Measurements from ENCODE around the gene EGLN3. TPM values are rescaled to one million over a fixed set of nuclear protein-coding genes. Genes with fewer than 3 reads are reported as not detected.

Gene EGLN3
- total RNA-seq, 1 donor: 2.3 TPM

- no peaks in the 10 kb centered on the region for H3K27me3 ChIP-seq (ENCODE audit: insufficient read depth, low read length)
- H3K4me3 ChIP-seq (ENCODE audit: low read length): no peak overlapping the region
- no peaks in the 10 kb centered on the region for H3K4me1 ChIP-seq (ENCODE audit: insufficient read depth, low read length)
- H3K9me3 ChIP-seq (ENCODE audit: low read depth, low read length): no peaks in the 10 kb centered on the region
These were observed 33.2 kb downstream of the EGLN3 start for GRCh38 chr14:33917661-33918060.

GRCh38 chr14:33916663-33917565 lies 34.0 kb downstream of the EGLN3 start:
- Histone ChIP-seq H3K4me3 (ENCODE audit: low read length) (no peak overlapping the region), H3K4me1 (ENCODE audit: insufficient read depth, low read length) (no peaks in the 10 kb centered on the region), H3K9me3 (ENCODE audit: low read depth, low read length) (no peaks in the 10 kb centered on the region), H3K27me3 (ENCODE audit: insufficient read depth, low read length) (no peaks in the 10 kb centered on the region)

GRCh38 chr14:33915682-33916081 lies 35.2 kb downstream of the EGLN3 start:
- H3K9me3 ChIP-seq (ENCODE audit: low read depth, low read length): no peaks in the 10 kb centered on the region
- no peaks in the 10 kb centered on the region for H3K27me3 ChIP-seq (ENCODE audit: insufficient read depth, low read length)
- no peaks in the 10 kb centered on the region for H3K4me1 ChIP-seq (ENCODE audit: insufficient read depth, low read length)
- no peak overlapping the region for H3K4me3 ChIP-seq (ENCODE audit: low read length)

- Histone ChIP-seq H3K27me3 (ENCODE audit: insufficient read depth, low read length) (no peaks in the 10 kb centered on the region), H3K4me3 (ENCODE audit: low read length) (no peak overlapping the region), H3K4me1 (ENCODE audit: insufficient read depth, low read length) (no peaks in the 10 kb centered on the region), H3K9me3 (ENCODE audit: low read depth, low read length) (no peaks in the 10 kb centered on the region)
These were observed 36.0 kb downstream of the EGLN3 start for GRCh38 chr14:33914676-33915516.

GRCh38 chr14:33911046-33911445 lies 39.8 kb downstream of the EGLN3 start:
- H3K4me3 ChIP-seq (ENCODE audit: low read length): no peak overlapping the region

GRCh38 chr14:33910435-33910834 lies 40.4 kb downstream of the EGLN3 start:
- Histone ChIP-seq H3K4me3 (ENCODE audit: low read length) (no peak overlapping the region), H3K4me1 (ENCODE audit: insufficient read depth, low read length) (no peaks in the 10 kb centered on the region), H3K9me3 (ENCODE audit: low read depth, low read length) (no peaks in the 10 kb centered on the region), H3K27me3 (ENCODE audit: insufficient read depth, low read length) (no peaks in the 10 kb centered on the region)

More at GRCh38 chr14:33911046-33911445, 39.8 kb downstream of the EGLN3 start:
- no peaks in the 10 kb centered on the region for H3K27me3 ChIP-seq (ENCODE audit: insufficient read depth, low read length)
- no peaks in the 10 kb centered on the region for H3K4me1 ChIP-seq (ENCODE audit: insufficient read depth, low read length)
- no peaks in the 10 kb centered on the region for H3K9me3 ChIP-seq (ENCODE audit: low read depth, low read length)

GRCh38 chr14:33909380-33910084 lies 41.3 kb downstream of the EGLN3 start:
- Histone ChIP-seq H3K4me1 (ENCODE audit: insufficient read depth, low read length) (no peaks in the 10 kb centered on the region), H3K9me3 (ENCODE audit: low read depth, low read length) (no peaks in the 10 kb centered on the region), H3K27me3 (ENCODE audit: insufficient read depth, low read length) (no peaks in the 10 kb centered on the region), H3K4me3 (ENCODE audit: low read length) (no peak overlapping the region)

GRCh38 chr14:33908540-33909223 lies 42.2 kb downstream of the EGLN3 start:
- Histone ChIP-seq H3K9me3 (ENCODE audit: low read depth, low read length) (no peaks in the 10 kb centered on the region), H3K4me3 (ENCODE audit: low read length) (no peak overlapping the region), H3K27me3 (ENCODE audit: insufficient read depth, low read length) (no peaks in the 10 kb centered on the region), H3K4me1 (ENCODE audit: insufficient read depth, low read length) (no peaks in the 10 kb centered on the region)

- H3K27me3 ChIP-seq (ENCODE audit: insufficient read depth, low read length): no peaks in the 10 kb centered on the region
- H3K9me3 ChIP-seq (ENCODE audit: low read depth, low read length): no peaks in the 10 kb centered on the region
- no peak overlapping the region for H3K4me3 ChIP-seq (ENCODE audit: low read length)
- no peaks in the 10 kb centered on the region for H3K4me1 ChIP-seq (ENCODE audit: insufficient read depth, low read length)
These were observed 43.9 kb downstream of the EGLN3 start for GRCh38 chr14:33906968-33907367.

- H3K9me3 ChIP-seq (ENCODE audit: low read depth, low read length): no peaks in the 10 kb centered on the region
- no peaks in the 10 kb centered on the region for H3K4me1 ChIP-seq (ENCODE audit: insufficient read depth, low read length)
- H3K27me3 ChIP-seq (ENCODE audit: insufficient read depth, low read length): no peaks in the 10 kb centered on the region
- H3K4me3 ChIP-seq (ENCODE audit: low read length): no peak overlapping the region
These were observed 46.3 kb downstream of the EGLN3 start for GRCh38 chr14:33904609-33905008.

- Histone ChIP-seq H3K27me3 (ENCODE audit: insufficient read depth, low read length) (no peaks in the 10 kb centered on the region), H3K4me3 (ENCODE audit: low read length) (no peak overlapping the region), H3K4me1 (ENCODE audit: insufficient read depth, low read length) (no peaks in the 10 kb centered on the region), H3K9me3 (ENCODE audit: low read depth, low read length) (no peaks in the 10 kb centered on the region)
These were observed 47.5 kb downstream of the EGLN3 start for GRCh38 chr14:33903369-33903768.

GRCh38 chr14:33902363-33902762 lies 48.5 kb downstream of the EGLN3 start:
- Histone ChIP-seq H3K4me1 (ENCODE audit: insufficient read depth, low read length) (no peaks in the 10 kb centered on the region), H3K4me3 (ENCODE audit: low read length) (no peak overlapping the region), H3K9me3 (ENCODE audit: low read depth, low read length) (no peaks in the 10 kb centered on the region), H3K27me3 (ENCODE audit: insufficient read depth, low read length) (no peaks in the 10 kb centered on the region)

GRCh38 chr14:33901426-33902155 lies 49.3 kb downstream of the EGLN3 start:
- H3K4me1 ChIP-seq (ENCODE audit: insufficient read depth, low read length): no peaks in the 10 kb centered on the region
- no peaks in the 10 kb centered on the region for H3K9me3 ChIP-seq (ENCODE audit: low read depth, low read length)
- no peaks in the 10 kb centered on the region for H3K27me3 ChIP-seq (ENCODE audit: insufficient read depth, low read length)
- H3K4me3 ChIP-seq (ENCODE audit: low read length): no peak overlapping the region

- Histone ChIP-seq H3K9me3 (ENCODE audit: low read depth, low read length) (no peaks in the 10 kb centered on the region), H3K4me1 (ENCODE audit: insufficient read depth, low read length) (no peaks in the 10 kb centered on the region), H3K27me3 (ENCODE audit: insufficient read depth, low read length) (no peaks in the 10 kb centered on the region), H3K4me3 (ENCODE audit: low read length) (no peak overlapping the region)
These were observed 50.2 kb downstream of the EGLN3 start for GRCh38 chr14:33900706-33901105.

Measured in mononuclear cell (primary cell).